KMS-11 (cell line): ENCODE measurements around the gene GLIS1.

Source experiments
- H2AFZ ChIP-seq: fragments of 200-600 bp; sonication (generic); 2 replicates; pipeline ENCODE4 v1.6.1; 2016; ENCODE audit warnings: antibody characterized with exemption, mixed run types, low read depth
- H3K27ac ChIP-seq: fragments of 200-600 bp; sonication (generic); 2 replicates; pipeline ENCODE4 v1.6.1; 2016; ENCODE audit warnings: mild to moderate bottlenecking, mixed run types
- H3K27me3 ChIP-seq: fragments of 200-600 bp; sonication (generic); 2 replicates; pipeline ENCODE4 v1.6.1; 2017; ENCODE audit warnings: mild to moderate bottlenecking, low read depth, mixed run types, moderate library complexity; ENCODE audit not compliant: insufficient read depth
- H3K36me3 ChIP-seq: fragments of 200-600 bp; sonication (generic); 2 replicates; pipeline ENCODE4 v1.6.1; 2017; ENCODE audit warnings: mild to moderate bottlenecking, mixed run types; ENCODE audit not compliant: insufficient read depth
- H3K4me1 ChIP-seq: fragments of 200-600 bp; sonication (generic); 2 replicates; pipeline ENCODE4 v1.6.1; 2016; ENCODE audit warnings: mild to moderate bottlenecking, low read depth, mixed run types; ENCODE audit not compliant: poor library complexity, severe bottlenecking
- H3K4me2 ChIP-seq: fragments of 200-600 bp; sonication (generic); 2 replicates; pipeline ENCODE4 v1.7.0; 2016; ENCODE audit warnings: mild to moderate bottlenecking, mixed run types
- H3K4me3 ChIP-seq: fragments of 200-600 bp; sonication (generic); IDR thresholded peaks from 2 replicates; pipeline ENCODE4 v1.6.1; 2017; ENCODE audit warnings: low read depth, low read length, mixed read lengths; ENCODE audit not compliant: insufficient read depth
- H3K79me2 ChIP-seq: fragments of 200-600 bp; sonication (generic); 2 replicates; pipeline ENCODE4 v1.6.1; 2016; ENCODE audit warnings: low read depth, mixed run types; ENCODE audit not compliant: insufficient read depth
- H3K9ac ChIP-seq: fragments of 200-600 bp; sonication (generic); 2 replicates; pipeline ENCODE4 v1.6.1; 2016; ENCODE audit warnings: mild to moderate bottlenecking, mixed run types
- H4K20me1 ChIP-seq: fragments of 200-600 bp; sonication (generic); 2 replicates; pipeline ENCODE4 v1.6.1; 2016; ENCODE audit warnings: mild to moderate bottlenecking, mixed run types; ENCODE audit not compliant: insufficient read depth
- TF ChIP-seq, protein P1 (sequence below): fragments of 200-600 bp; sonication (generic); conservative IDR thresholded peaks from 2 replicates; pipeline ENCODE4 v1.6.1; 2017; ENCODE audit warnings: low read depth, mild to moderate bottlenecking, antibody characterized with exemption, low read length, moderate library complexity, mixed read lengths

Gene GLIS1

DNA sequence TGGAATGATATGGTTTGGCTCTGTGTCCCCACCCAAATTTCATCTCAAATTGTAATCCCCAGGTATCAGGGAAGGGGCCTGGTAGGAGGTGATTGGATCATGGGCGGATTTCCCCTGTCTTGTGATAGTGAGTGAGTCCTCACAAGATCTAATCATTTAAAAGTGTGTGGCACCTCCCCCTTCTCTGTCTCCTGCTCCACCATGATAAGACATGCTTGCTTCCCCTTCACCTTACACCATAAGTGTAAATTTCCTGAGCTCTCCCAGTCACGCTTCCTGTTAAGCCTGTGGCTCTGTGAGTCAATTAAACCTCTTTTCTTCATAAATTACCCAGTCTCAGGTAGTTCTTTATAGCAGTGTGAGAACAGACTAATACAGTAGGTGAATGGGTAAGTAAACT is 170.4 kb downstream of the GLIS1 start:
- TF ChIP-seq, protein P1, sequence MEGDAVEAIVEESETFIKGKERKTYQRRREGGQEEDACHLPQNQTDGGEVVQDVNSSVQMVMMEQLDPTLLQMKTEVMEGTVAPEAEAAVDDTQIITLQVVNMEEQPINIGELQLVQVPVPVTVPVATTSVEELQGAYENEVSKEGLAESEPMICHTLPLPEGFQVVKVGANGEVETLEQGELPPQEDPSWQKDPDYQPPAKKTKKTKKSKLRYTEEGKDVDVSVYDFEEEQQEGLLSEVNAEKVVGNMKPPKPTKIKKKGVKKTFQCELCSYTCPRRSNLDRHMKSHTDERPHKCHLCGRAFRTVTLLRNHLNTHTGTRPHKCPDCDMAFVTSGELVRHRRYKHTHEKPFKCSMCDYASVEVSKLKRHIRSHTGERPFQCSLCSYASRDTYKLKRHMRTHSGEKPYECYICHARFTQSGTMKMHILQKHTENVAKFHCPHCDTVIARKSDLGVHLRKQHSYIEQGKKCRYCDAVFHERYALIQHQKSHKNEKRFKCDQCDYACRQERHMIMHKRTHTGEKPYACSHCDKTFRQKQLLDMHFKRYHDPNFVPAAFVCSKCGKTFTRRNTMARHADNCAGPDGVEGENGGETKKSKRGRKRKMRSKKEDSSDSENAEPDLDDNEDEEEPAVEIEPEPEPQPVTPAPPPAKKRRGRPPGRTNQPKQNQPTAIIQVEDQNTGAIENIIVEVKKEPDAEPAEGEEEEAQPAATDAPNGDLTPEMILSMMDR: no peak
- Histone ChIP-seq H3K36me3 (no peaks in the 10 kb centered on the region), H3K27me3 (no peaks in the 10 kb centered on the region)

DNA sequence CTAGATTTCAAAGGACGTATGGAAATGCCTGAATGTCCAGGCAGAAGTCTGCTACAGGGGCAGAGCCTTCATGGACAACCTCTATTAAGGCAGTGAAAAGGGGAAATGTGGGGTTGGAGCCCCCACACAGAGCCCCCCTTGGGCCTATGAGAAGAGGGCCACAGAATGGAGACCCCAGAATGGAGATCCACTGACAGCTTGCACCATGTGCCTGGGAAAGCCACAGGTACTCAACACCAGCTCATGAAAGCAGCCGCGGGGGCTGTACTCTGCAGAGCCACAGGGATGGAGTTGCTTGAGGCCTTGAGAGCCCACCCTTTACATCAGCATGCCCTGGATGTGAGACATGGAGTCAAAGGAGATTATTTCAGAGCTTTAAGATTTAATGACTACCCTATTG is 171.1 kb downstream of the GLIS1 start:
- TF ChIP-seq, protein P1: no peak
- no peaks in the 10 kb centered on the region for H4K20me1 ChIP-seq
- no peaks in the 10 kb centered on the region for H3K4me1 ChIP-seq
- H3K27me3 ChIP-seq: no peaks in the 10 kb centered on the region
- H3K4me2 ChIP-seq: no peak overlapping the region
- no peak overlapping the region for H3K27ac ChIP-seq
- H2AFZ ChIP-seq: no peak overlapping the region
- no peak overlapping the region for H3K4me3 ChIP-seq
- no peaks in the 10 kb centered on the region for H3K79me2 ChIP-seq
- H3K36me3 ChIP-seq: no peaks in the 10 kb centered on the region
- no peak overlapping the region for H3K9ac ChIP-seq

More for the DNA sequence above, 170.4 kb downstream of the GLIS1 start:
- H3K79me2 ChIP-seq: no peaks in the 10 kb centered on the region
- no peak overlapping the region for H3K27ac ChIP-seq
- H3K4me1 ChIP-seq: no peaks in the 10 kb centered on the region
- no peaks in the 10 kb centered on the region for H4K20me1 ChIP-seq
- H2AFZ ChIP-seq: no peak overlapping the region
- H3K4me3 ChIP-seq: no peak overlapping the region
- H3K4me2 ChIP-seq: no peak overlapping the region
- H3K9ac ChIP-seq: no peak overlapping the region

DNA sequence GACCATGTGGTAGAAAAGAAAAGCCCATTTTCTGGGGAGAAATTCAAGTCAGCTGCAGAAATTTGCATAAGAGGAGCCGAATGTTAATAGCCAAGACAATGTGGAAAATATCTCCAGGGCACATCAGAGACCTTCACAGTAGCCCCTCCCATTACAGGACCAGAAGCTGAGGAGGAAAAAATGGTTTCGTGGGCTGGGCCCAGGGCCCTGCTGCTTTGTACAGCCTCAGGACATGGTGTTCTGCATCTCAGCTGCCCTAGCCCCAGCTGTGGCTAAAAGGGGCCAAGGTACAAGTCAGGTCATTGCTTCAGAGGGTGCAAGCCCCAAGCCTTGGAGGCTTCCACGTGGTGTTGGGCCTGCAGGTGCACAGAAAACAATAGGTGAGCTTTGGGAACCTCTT is 171.5 kb downstream of the GLIS1 start:
- Histone ChIP-seq H3K27ac (no peak overlapping the region), H3K36me3 (no peaks in the 10 kb centered on the region), H3K4me2 (no peak overlapping the region), H3K4me3 (no peak overlapping the region), H3K27me3 (no peaks in the 10 kb centered on the region), H2AFZ (no peak overlapping the region), H3K4me1 (no peaks in the 10 kb centered on the region), H3K9ac (no peak overlapping the region), H3K79me2 (no peaks in the 10 kb centered on the region), H4K20me1 (no peaks in the 10 kb centered on the region)
- TF ChIP-seq, protein P1: no peak

DNA sequence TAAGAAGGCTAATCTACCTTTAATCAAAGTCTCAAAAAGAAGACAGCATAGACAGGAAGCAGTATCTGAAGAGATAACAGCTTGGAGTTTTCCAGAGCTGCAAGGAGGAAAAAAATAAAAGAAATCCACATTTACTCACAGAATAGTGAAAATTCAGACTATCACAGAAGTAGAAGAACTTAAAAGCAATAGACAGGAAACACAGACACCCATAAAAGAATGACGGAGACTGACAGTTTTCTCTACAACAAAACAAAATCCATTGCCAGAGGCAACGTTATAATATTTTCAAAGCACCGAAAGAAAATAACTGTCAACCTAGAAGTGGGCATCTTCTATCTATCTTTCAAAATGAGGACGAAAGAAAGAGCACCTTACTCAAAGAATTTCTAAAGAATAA is 175.4 kb downstream of the GLIS1 start:
- Histone ChIP-seq H3K4me2 (no peak overlapping the region), H4K20me1 (no peaks in the 10 kb centered on the region), H3K4me3 (no peak overlapping the region), H3K79me2 (no peaks in the 10 kb centered on the region), H3K36me3 (no peaks in the 10 kb centered on the region), H3K27ac (no peak overlapping the region), H3K4me1 (no peaks in the 10 kb centered on the region), H3K27me3 (no peaks in the 10 kb centered on the region), H3K9ac (no peak overlapping the region), H2AFZ (no peak overlapping the region)
- TF ChIP-seq, protein P1: no peak

DNA sequence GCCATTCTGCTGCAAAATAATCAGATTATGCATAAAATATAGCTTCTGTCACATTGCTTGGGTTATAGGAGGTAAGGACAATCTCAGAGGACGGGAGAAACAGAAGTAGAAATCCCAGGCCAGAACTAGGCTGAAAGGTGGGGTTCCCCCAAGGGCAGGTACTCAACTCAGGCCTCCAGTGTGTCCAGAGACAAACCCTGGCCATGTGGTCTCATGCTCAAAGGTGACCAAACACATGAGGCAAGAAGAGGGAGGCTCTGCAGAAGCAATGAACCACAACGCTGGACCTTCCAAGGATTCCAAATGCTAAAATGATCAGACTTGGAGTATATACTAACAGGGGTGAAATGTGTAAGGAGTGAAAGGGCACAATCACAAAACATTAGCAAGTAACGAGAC is 176.0 kb downstream of the GLIS1 start:
- H3K4me2 ChIP-seq: no peak overlapping the region
- no peaks in the 10 kb centered on the region for H3K36me3 ChIP-seq

More for the DNA sequence above, 176.0 kb downstream of the GLIS1 start:
- no peak overlapping the region for H3K9ac ChIP-seq
- H4K20me1 ChIP-seq: no peaks in the 10 kb centered on the region
- H2AFZ ChIP-seq: no peak overlapping the region
- no peaks in the 10 kb centered on the region for H3K27me3 ChIP-seq
- no peak overlapping the region for H3K27ac ChIP-seq
- H3K79me2 ChIP-seq: no peaks in the 10 kb centered on the region
- TF ChIP-seq, protein P1: no peak
- H3K4me3 ChIP-seq: no peak overlapping the region
- H3K4me1 ChIP-seq: no peaks in the 10 kb centered on the region
